WTC11 (cell line): Measurements from ENCODE around the gene ADIPOQ.

Experiments
- ATF1 ChIP-seq: sonication (generic); formaldehyde crosslinking; IDR thresholded peaks from 2 replicates; pipeline ENCODE4 v1.8.1; 2023; ENCODE audit warnings: mild to moderate bottlenecking, moderate library complexity, missing genetic modification reagents
- CBFB ChIP-seq: sonication (generic); formaldehyde crosslinking; IDR thresholded peaks from 2 replicates; pipeline ENCODE4 v1.8.1; 2022; ENCODE audit warnings: mild to moderate bottlenecking, low read depth, missing genetic modification reagents
- CTCF ChIP-seq: fragments of 200-600 bp; IDR thresholded peaks from 2 replicates; pipeline ENCODE4 v1.8.0; 2022; ENCODE audit warnings: antibody characterized with exemption
- IRF2 ChIP-seq: sonication (generic); formaldehyde crosslinking; IDR thresholded peaks from 2 replicates; pipeline ENCODE4 v1.8.0; 2022; ENCODE audit warnings: low read depth, missing genetic modification reagents, borderline replicate concordance
- JUN ChIP-seq: sonication (generic); formaldehyde crosslinking; IDR thresholded peaks from 2 replicates; pipeline ENCODE4 v1.8.0; 2023; ENCODE audit warnings: mild to moderate bottlenecking, missing genetic modification reagents
- KAT7 ChIP-seq: sonication (generic); formaldehyde crosslinking; IDR thresholded peaks from 2 replicates; pipeline ENCODE4 v1.8.1; 2023; ENCODE audit warnings: missing genetic modification reagents, mild to moderate bottlenecking, borderline replicate concordance
- MXD4 ChIP-seq: fragments of 250-450 bp; sonication (Bioruptor Pico); IDR thresholded peaks from 2 replicates; pipeline ENCODE4 v1.8.0; 2021; ENCODE audit warnings: mild to moderate bottlenecking, moderate library complexity, borderline replicate concordance
- RELA ChIP-seq: sonication (generic); formaldehyde crosslinking; IDR thresholded peaks from 2 replicates; pipeline ENCODE4 v1.8.1; 2022; ENCODE audit warnings: missing genetic modification reagents, mild to moderate bottlenecking, borderline replicate concordance
- USF1 ChIP-seq: sonication (generic); formaldehyde crosslinking; IDR thresholded peaks from 2 replicates; pipeline ENCODE4 v1.8.0; 2022; ENCODE audit warnings: mild to moderate bottlenecking, missing genetic modification reagents
- ZBTB21 ChIP-seq: sonication (generic); formaldehyde crosslinking; IDR thresholded peaks from 2 replicates; pipeline ENCODE4 v1.8.1; 2023; ENCODE audit warnings: mild to moderate bottlenecking, missing genetic modification reagents, borderline replicate concordance
- ZNF232 ChIP-seq: sonication (generic); formaldehyde crosslinking; IDR thresholded peaks from 2 replicates; pipeline ENCODE4 v1.8.0; 2022; ENCODE audit warnings: mild to moderate bottlenecking, missing genetic modification reagents
- ZSCAN18 ChIP-seq: fragments of 250-450 bp; sonication (Bioruptor Pico); IDR thresholded peaks from 2 replicates; pipeline ENCODE4 v2.1.2; 2022; ENCODE audit warnings: mild to moderate bottlenecking, moderate library complexity

GRCh38 chr3:186821429-186822387 is 20.8 kb upstream of the ADIPOQ start:
- no peak for TF ChIP-seq ZSCAN18
- peak; percentile 47 for TF ChIP-seq CTCF
- TF ChIP-seq ZNF232 = no peak
- no peak for TF ChIP-seq ATF1 (CRISPR knock-in tag)
- no peak for TF ChIP-seq IRF2 (CRISPR knock-in tag)
- TF ChIP-seq USF1 (CRISPR knock-in tag) = no peak
- TF ChIP-seq MXD4 (CRISPR knock-in tag) = no peak
- no peak for TF ChIP-seq ZBTB21 (CRISPR knock-in tag)
- no peak for TF ChIP-seq KAT7 (CRISPR knock-in tag)
- no peak for TF ChIP-seq CBFB (CRISPR knock-in tag)
- TF ChIP-seq JUN = no peak
- TF ChIP-seq RELA (CRISPR knock-in tag) = no peak
